ENCODE results near the gene CSMD2.

DNA sequence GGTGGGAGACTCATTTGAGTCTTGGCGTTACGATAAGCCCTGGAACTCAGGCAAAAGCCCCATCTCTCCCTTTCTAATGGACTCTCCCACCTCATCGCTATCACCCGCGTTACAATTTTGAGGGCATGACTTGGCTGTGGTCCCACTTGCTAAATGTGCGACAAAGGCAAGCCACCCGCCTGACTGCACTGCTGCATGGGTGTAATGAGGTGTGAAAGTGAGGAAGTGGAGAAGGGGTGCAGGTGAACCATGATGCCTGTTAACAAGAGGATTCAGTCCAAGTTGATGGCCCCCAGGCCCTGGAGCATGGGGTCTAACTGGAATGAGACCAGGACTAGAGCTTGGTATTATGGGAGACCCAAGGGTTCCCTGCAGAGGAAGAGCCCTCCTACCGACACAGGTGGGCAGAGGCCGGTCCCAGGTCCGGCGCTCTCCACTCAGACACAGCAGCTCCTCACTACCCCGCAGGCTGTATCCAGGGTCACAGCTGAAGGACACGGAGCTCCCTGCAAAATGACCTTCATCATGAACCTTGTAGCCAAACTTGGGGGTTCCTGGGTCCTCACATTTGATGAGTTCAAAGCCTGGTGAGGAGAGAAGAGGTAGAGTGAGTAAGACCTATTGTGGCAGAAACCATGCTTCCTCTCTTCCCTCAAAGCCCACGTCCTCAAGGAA lies 466.5 kb downstream of the CSMD2 start:
- TF ChIP-seq CTCF (IDR thresholded peaks at IDR 0.05), result no peak
- TF ChIP-seq POLR2A (IDR thresholded peaks at IDR 0.05), result no peak
